ENCODE results near the gene CMSS1.
"Not testable (repeated sequence)": the region's sequence is repeated elsewhere in the genome, so short reads cannot be mapped to it uniquely, and the experiment has no call there.

CMSS1 gene

DNA sequence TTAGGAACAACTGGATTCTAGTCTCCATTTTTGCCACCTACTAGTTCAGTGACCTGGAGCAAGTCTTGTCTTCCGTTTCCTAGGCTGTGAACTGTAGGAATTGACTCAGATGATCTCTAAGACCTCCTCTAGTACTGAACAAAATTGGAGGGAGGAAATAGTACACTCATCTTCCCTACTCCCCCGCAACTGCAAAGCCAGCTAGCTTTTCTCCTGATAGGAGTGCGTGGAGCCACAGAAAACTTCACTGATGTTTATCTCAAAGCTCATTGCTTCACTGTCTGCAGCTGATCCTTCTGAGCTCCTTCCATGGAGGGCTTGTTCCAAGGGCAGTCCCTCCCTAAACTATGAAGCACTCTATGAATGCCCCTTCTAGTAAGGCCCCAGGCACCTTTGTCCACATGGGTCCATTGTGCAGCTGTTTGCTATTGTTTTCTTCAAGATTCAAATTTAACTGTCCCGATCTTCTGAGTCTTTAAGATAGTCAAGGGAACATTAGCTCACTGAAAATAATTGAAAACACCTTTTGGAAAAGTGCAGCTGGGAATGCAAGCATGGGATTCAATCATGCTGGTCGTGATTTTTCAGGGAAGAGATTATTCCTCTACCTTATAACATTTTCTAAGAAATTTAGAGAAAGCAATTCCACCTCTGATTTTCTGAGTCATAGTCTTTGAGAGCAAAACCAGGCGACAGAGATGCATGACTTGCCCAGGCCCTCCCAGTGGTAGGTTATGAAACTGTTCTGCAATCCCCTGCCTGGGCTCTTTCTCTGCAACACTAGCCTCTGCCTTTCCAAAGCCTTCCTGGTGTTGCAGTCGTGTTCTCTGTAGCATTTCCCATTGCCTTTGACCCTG lies 272.4 kb downstream of the CMSS1 start:
- TF ChIP-seq, protein P1, sequence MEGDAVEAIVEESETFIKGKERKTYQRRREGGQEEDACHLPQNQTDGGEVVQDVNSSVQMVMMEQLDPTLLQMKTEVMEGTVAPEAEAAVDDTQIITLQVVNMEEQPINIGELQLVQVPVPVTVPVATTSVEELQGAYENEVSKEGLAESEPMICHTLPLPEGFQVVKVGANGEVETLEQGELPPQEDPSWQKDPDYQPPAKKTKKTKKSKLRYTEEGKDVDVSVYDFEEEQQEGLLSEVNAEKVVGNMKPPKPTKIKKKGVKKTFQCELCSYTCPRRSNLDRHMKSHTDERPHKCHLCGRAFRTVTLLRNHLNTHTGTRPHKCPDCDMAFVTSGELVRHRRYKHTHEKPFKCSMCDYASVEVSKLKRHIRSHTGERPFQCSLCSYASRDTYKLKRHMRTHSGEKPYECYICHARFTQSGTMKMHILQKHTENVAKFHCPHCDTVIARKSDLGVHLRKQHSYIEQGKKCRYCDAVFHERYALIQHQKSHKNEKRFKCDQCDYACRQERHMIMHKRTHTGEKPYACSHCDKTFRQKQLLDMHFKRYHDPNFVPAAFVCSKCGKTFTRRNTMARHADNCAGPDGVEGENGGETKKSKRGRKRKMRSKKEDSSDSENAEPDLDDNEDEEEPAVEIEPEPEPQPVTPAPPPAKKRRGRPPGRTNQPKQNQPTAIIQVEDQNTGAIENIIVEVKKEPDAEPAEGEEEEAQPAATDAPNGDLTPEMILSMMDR (IDR thresholded peaks at IDR 0.05; ENCODE audit: insufficient read depth, missing control alignments) = no peak
- FAIRE-seq (no peak), DNase-seq (ENCODE audit: insufficient read length, low spot score) (no peak)

DNA sequence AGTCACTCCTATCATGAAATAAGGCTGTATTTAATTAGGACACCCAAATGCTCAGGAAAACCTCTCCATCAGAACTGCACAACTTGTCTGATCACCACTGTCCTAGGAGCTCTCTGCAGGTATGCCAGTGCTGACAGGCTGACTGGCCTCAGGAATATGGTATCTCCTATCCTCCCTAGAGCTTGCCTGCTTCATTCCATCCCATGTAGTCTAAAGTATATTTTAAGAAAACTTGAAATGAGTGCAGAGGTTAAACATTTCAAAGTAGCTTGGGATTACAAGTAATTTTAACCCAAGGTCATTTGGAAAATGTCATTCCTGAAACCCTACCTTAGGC lies 273.0 kb downstream of the CMSS1 start:
- DNase-seq (ENCODE audit: insufficient read length, low spot score) = no peak
- no peak for FAIRE-seq
- TF ChIP-seq, protein P1 (IDR thresholded peaks at IDR 0.05; ENCODE audit: insufficient read depth, missing control alignments) = no peak

DNA sequence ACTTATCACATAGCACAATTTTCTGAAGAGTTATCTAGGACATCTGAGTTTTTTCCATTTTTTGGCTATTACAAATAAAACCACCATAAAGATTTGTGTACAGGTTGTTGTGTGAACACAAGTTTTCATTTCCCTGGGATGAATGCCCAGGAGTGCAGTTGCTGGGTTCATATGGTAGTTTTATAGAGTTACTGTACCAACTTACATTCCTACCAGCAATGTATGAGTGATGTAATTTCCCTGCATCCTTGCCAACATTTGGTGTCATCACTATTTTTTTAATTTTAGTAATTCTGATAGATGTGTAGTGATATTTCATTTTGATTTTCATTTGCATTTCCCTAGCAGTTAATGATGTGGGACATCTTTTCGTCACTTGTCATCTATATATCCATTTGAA lies 276.2 kb downstream of the CMSS1 start:
- TF ChIP-seq, protein P1 (IDR thresholded peaks at IDR 0.05; ENCODE audit: insufficient read depth, missing control alignments) = no peak
- no peak for DNase-seq (ENCODE audit: insufficient read length, low spot score)
- FAIRE-seq = no peak

DNA sequence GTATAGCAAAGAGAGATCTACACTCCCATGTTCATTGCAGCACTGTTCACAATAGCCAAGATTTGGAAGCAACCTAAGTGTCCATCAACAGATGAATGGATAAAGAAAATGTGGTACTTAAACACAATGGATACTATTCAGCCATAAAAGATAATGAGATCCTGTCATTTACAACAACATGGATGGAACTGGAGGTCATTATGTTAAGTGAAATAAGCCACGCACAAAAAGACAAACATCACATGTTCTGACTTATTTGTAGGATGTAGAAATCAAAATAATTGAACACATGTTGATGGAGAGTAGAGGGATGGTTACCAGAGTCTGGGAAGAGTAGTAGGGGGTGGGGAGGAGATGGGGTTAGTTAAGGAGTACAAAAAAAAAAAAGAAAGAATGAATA lies 278.6 kb downstream of the CMSS1 start:
- FAIRE-seq; DNase-seq (ENCODE audit: insufficient read length, low spot score): not testable (repeated sequence)

DNA sequence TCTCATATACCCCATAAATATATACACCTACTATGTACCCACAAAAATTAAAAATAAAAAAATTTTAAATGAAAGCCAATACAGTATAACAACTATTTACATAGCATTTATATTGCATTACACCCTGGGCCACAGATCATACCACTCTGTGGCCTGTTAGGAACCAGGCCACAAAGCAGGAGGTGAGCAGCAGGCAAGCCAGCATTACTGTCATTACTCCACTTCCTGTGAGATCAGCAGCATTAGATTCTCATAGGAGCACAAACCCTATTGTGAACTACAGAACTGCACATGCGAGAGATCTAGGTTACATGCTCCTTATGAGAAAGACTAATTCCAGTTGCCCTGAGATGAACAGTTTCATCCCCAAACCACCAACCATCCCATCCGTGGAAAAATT lies 279.2 kb downstream of the CMSS1 start:
- DNase-seq (ENCODE audit: insufficient read length, low spot score) = no peak
- FAIRE-seq = no peak
- TF ChIP-seq, protein P1 (IDR thresholded peaks at IDR 0.05; ENCODE audit: insufficient read depth, missing control alignments) = no peak

DNA sequence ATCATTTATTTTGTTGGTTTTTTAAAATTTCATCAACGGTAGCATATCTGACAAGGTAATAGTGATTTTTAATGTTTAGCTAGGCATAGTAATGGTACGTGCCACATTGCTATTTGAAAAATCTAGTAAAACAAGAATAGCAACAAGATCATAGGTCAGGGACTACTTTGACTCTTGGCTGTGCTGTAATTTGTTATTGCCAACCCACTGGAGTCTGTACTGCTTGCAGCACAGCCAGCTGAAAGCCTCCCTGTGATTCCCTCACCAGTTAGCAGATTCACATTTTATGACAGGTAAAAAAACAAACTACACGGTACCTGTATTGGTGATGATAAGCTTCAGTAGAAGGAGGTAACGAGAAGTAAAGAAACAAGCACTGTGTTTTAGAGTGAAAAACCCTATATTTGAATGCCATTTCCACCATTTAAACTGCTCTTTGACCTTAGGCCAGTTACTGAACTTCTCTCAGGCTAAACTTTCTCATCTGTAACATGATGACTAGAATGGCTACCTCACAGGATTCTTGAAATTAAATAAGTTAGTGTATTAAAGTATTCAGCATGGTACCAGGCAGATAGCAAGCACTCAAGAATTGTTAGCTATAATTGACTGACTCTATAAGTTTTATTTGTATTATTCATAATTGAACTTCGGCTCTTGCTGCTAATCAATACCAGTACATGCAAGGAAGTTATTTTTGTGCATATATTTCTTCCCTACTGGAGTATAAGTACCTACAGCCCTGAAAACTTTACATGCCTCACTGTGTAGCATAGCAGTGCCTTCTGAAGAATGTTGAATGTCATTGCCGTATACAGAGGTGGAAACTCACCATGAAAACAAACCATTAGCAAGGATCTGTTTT lies 280.5 kb downstream of the CMSS1 start:
- FAIRE-seq (no peak), DNase-seq (ENCODE audit: insufficient read length, low spot score) (no peak)
- TF ChIP-seq, protein P1 (IDR thresholded peaks at IDR 0.05; ENCODE audit: insufficient read depth, missing control alignments) = no peak

DNA sequence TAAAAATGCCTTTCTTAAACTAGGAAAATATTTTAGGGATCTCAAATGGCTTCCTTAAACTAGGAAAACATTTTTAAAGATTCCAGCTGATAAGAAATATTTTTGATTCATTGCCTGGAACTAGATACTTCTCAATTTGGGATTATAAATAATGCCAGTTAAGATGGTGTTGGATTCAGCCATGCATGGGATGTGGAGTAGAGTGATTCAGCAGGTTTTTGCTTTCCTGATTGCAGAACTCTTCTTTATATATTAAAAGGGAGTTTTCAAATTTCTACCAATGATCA lies 281.1 kb downstream of the CMSS1 start:
- DNase-seq (ENCODE audit: insufficient read length, low spot score) (no peak), FAIRE-seq (no peak)
- TF ChIP-seq, protein P1 (IDR thresholded peaks at IDR 0.05; ENCODE audit: insufficient read depth, missing control alignments) = no peak

Data from D721Med (cell line).